Neural cell (in vitro differentiated cells): Measurements from ENCODE around the gene SNTG2. TPM values are rescaled to one million over a fixed set of nuclear protein-coding genes. Genes with fewer than 3 reads are reported as not detected.

Source experiments
- H2AFZ ChIP-seq: fragments of 200-600, 300-800 bp; sonication (generic), shearing (Covaris generic); 2 replicates; pipeline ENCODE4 v1.6.0; 2014; ENCODE audit warnings: low read depth, mild to moderate bottlenecking, antibody characterized with exemption, low read length, moderate library complexity
- H3F3A ChIP-seq: fragments of 200-600 bp; shearing (Covaris generic); 2 replicates; pipeline ENCODE4 v1.6.1; 2016; ENCODE audit warnings: mild to moderate bottlenecking, moderate library complexity, mixed read lengths, antibody characterized with exemption, low read length; ENCODE audit not compliant: insufficient read depth, poor library complexity, severe bottlenecking
- H3K27ac ChIP-seq: fragments of 200-600, 300-800 bp; sonication (generic), shearing (Covaris generic); 2 replicates; pipeline ENCODE4 v1.5.1; 2014; ENCODE audit warnings: mild to moderate bottlenecking, low read length, moderate library complexity
- H3K27me3 ChIP-seq: fragments of 300-800, 200-600 bp; sonication (generic), shearing (Covaris generic); 2 replicates; pipeline ENCODE4 v1.6.0; 2014; ENCODE audit warnings: mild to moderate bottlenecking, low read depth, low read length, moderate library complexity; ENCODE audit not compliant: insufficient read depth
- H3K36me3 ChIP-seq: fragments of 300-800, 200-600 bp; sonication (generic), shearing (Covaris generic); 2 replicates; pipeline ENCODE4 v1.5.1; 2014; ENCODE audit warnings: mild to moderate bottlenecking, antibody characterized with exemption, low read length, moderate library complexity; ENCODE audit not compliant: insufficient read depth
- H3K4me2 ChIP-seq: fragments of 300-800, 200-600 bp; sonication (generic), shearing (Covaris generic); 2 replicates; pipeline ENCODE4 v1.6.0; 2014; ENCODE audit warnings: mild to moderate bottlenecking, low read length
- H3K4me3 ChIP-seq: fragments of 300-800, 200-600 bp; sonication (generic), shearing (Covaris generic); 2 replicates; pipeline ENCODE4 v1.5.1; 2014; ENCODE audit warnings: mild to moderate bottlenecking, low read length, moderate library complexity
- H3K79me2 ChIP-seq: fragments of 200-600 bp; shearing (Covaris generic); replicated peaks from 2 replicates; pipeline ENCODE4 v1.6.0; 2014; ENCODE audit warnings: mild to moderate bottlenecking, low read length, moderate library complexity; ENCODE audit not compliant: insufficient read depth
- H3K9ac ChIP-seq: fragments of 300-800, 200-600 bp; sonication (generic), shearing (Covaris generic); 2 replicates; pipeline ENCODE4 v1.6.1; 2016; ENCODE audit warnings: mild to moderate bottlenecking, low read length, mixed read lengths
- H3K9me2 ChIP-seq: fragments of 200-600 bp; shearing (Covaris generic); 2 replicates; pipeline ENCODE4 v1.6.1; 2016; ENCODE audit warnings: mild to moderate bottlenecking, low read length, mixed read lengths; ENCODE audit not compliant: insufficient read depth
- H3K9me3 ChIP-seq: fragments of 200-600, 300-800 bp; sonication (generic), shearing (Covaris generic); 2 replicates; pipeline ENCODE4 v1.6.1; 2016; ENCODE audit warnings: mild to moderate bottlenecking, mixed run types, low read length, moderate library complexity, mixed read lengths
- H4K20me1 ChIP-seq: fragments of 200-600 bp; shearing (Covaris generic); 2 replicates; pipeline ENCODE4 v1.6.1; 2016; ENCODE audit warnings: mild to moderate bottlenecking, mixed run types; ENCODE audit not compliant: insufficient read depth
- EP300 ChIP-seq: fragments of 450-650 bp; conservative IDR thresholded peaks from 2 replicates; pipeline ENCODE4 v1.6.1; 2014; ENCODE audit warnings: antibody characterized with exemption, mild to moderate bottlenecking, moderate library complexity; ENCODE audit not compliant: poor library complexity, severe bottlenecking
- EZH2 ChIP-seq: fragments of 200-600, 300-800 bp; shearing (Covaris generic), sonication (generic); IDR thresholded peaks from 2 replicates; pipeline ENCODE4 v1.6.1; 2014; ENCODE audit warnings: antibody characterized with exemption, low read length, borderline replicate concordance, mild to moderate bottlenecking; ENCODE audit not compliant: insufficient read depth, poor library complexity, severe bottlenecking
- MXI1 ChIP-seq: fragments of 450-650 bp; conservative IDR thresholded peaks from 2 replicates; pipeline ENCODE4 v1.6.1; 2014; ENCODE audit warnings: antibody characterized with exemption, mild to moderate bottlenecking; ENCODE audit not compliant: poor library complexity, severe bottlenecking
- POLR2AphosphoS5 ChIP-seq: IDR thresholded peaks from 2 replicates; pipeline ENCODE4 v1.6.1; 2012
- RAD21 ChIP-seq: fragments of 450-650 bp; conservative IDR thresholded peaks from 2 replicates; pipeline ENCODE4 v1.6.1; 2014; ENCODE audit warnings: antibody characterized with exemption, mild to moderate bottlenecking, moderate library complexity
- SMC3 ChIP-seq: fragments of 450-650 bp; conservative IDR thresholded peaks from 2 replicates; pipeline ENCODE4 v1.6.1; 2014; ENCODE audit warnings: antibody characterized with exemption, mild to moderate bottlenecking, moderate library complexity; ENCODE audit not compliant: poor library complexity
- TAF1 ChIP-seq: IDR thresholded peaks from 2 replicates; pipeline ENCODE4 v1.6.1; 2012; ENCODE audit warnings: low read depth
- polyA plus RNA-seq: library from polyadenylated mRNA; depleted of rRNA; stranded (reverse); fragments of >200 nt; gene quantifications from 2 replicates; pipeline ENCODE4 v1.2.3, GENCODE V29; 2014
- TF ChIP-seq, protein P1 (sequence below): fragments of 450-650 bp; IDR thresholded peaks from 2 replicates; pipeline ENCODE4 v1.5.1; 2014; ENCODE audit warnings: antibody characterized with exemption, mild to moderate bottlenecking, moderate library complexity; ENCODE audit not compliant: poor library complexity, severe bottlenecking
- TF ChIP-seq, protein P2 (sequence below): IDR thresholded peaks from 2 replicates; pipeline ENCODE4 v1.6.1; 2012; ENCODE audit warnings: borderline replicate concordance

SNTG2 gene
- polyA plus RNA-seq, 1 donor from 2014 or later: not detected

DNA sequence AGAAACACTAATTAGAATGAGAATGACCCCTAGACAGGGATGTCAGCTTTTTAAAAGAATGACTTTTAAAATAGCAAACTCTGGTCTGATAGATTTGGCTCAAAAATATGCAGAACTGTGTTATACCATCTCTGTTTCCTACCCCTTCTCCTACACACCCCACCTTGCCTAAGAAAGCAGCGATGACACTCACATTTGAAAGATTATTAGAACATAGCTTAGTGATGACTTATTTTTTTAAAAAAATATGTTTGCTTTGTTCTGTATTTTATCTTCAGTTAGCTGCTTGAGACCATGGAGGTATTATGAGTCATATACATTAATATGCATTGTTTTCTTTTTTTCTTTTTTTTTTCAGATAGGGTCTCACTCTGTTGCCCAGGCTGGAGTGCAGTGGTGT is 286.0 kb downstream of the SNTG2 start:
- H3K9me3 ChIP-seq: no peaks in the 10 kb centered on the region
- H3K9me2 ChIP-seq: no peaks in the 10 kb centered on the region
- H3F3A ChIP-seq: no peaks in the 10 kb centered on the region
- H3K36me3 ChIP-seq: no peaks in the 10 kb centered on the region
- H3K27ac ChIP-seq: no peak overlapping the region
- no peak overlapping the region for H3K9ac ChIP-seq
- H2AFZ ChIP-seq: no peak overlapping the region
- no peaks in the 10 kb centered on the region for H3K27me3 ChIP-seq
- no peak for TF ChIP-seq SMC3
- no peak for TF ChIP-seq EZH2
- TF ChIP-seq TAF1: no peak
- TF ChIP-seq MXI1: no peak
- TF ChIP-seq RAD21: no peak
- no peak for TF ChIP-seq POLR2AphosphoS5
- TF ChIP-seq, protein P1, sequence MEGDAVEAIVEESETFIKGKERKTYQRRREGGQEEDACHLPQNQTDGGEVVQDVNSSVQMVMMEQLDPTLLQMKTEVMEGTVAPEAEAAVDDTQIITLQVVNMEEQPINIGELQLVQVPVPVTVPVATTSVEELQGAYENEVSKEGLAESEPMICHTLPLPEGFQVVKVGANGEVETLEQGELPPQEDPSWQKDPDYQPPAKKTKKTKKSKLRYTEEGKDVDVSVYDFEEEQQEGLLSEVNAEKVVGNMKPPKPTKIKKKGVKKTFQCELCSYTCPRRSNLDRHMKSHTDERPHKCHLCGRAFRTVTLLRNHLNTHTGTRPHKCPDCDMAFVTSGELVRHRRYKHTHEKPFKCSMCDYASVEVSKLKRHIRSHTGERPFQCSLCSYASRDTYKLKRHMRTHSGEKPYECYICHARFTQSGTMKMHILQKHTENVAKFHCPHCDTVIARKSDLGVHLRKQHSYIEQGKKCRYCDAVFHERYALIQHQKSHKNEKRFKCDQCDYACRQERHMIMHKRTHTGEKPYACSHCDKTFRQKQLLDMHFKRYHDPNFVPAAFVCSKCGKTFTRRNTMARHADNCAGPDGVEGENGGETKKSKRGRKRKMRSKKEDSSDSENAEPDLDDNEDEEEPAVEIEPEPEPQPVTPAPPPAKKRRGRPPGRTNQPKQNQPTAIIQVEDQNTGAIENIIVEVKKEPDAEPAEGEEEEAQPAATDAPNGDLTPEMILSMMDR: no peak
- TF ChIP-seq, protein P2, sequence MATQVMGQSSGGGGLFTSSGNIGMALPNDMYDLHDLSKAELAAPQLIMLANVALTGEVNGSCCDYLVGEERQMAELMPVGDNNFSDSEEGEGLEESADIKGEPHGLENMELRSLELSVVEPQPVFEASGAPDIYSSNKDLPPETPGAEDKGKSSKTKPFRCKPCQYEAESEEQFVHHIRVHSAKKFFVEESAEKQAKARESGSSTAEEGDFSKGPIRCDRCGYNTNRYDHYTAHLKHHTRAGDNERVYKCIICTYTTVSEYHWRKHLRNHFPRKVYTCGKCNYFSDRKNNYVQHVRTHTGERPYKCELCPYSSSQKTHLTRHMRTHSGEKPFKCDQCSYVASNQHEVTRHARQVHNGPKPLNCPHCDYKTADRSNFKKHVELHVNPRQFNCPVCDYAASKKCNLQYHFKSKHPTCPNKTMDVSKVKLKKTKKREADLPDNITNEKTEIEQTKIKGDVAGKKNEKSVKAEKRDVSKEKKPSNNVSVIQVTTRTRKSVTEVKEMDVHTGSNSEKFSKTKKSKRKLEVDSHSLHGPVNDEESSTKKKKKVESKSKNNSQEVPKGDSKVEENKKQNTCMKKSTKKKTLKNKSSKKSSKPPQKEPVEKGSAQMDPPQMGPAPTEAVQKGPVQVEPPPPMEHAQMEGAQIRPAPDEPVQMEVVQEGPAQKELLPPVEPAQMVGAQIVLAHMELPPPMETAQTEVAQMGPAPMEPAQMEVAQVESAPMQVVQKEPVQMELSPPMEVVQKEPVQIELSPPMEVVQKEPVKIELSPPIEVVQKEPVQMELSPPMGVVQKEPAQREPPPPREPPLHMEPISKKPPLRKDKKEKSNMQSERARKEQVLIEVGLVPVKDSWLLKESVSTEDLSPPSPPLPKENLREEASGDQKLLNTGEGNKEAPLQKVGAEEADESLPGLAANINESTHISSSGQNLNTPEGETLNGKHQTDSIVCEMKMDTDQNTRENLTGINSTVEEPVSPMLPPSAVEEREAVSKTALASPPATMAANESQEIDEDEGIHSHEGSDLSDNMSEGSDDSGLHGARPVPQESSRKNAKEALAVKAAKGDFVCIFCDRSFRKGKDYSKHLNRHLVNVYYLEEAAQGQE: no peak
- no peak for TF ChIP-seq EP300
- no peak overlapping the region for H3K4me2 ChIP-seq
- H3K4me3 ChIP-seq: no peak overlapping the region
- no peaks in the 10 kb centered on the region for H3K79me2 ChIP-seq
- no peaks in the 10 kb centered on the region for H4K20me1 ChIP-seq

DNA sequence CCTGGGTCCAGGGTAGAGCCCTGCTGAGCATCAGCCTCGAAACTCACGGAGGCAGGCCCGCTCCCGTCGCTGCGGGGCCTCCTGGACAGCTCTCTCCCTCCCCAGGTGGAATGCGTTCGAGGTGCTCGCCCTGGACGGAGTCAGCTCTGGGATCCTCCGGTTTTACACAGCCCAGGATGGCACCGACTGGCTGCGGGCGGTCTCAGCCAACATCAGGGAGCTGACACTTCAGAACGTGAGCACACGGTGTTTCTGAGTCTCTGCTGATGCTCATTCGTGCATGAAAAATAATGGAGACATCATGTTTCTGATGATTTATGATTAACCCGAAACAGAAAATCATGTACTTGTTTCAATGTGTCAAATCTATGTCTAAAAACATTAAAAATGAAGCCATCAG is 287.1 kb downstream of the SNTG2 start:
- Histone ChIP-seq H3K36me3 (no peaks in the 10 kb centered on the region), H3K79me2 (no peaks in the 10 kb centered on the region)

More for the DNA sequence above, 287.1 kb downstream of the SNTG2 start:
- H3F3A ChIP-seq: no peaks in the 10 kb centered on the region
- H4K20me1 ChIP-seq: no peaks in the 10 kb centered on the region
- H3K27me3 ChIP-seq: no peaks in the 10 kb centered on the region
- H3K4me3 ChIP-seq: no peak overlapping the region
- H3K9me3 ChIP-seq: no peaks in the 10 kb centered on the region
- no peak overlapping the region for H3K4me2 ChIP-seq
- no peaks in the 10 kb centered on the region for H3K9me2 ChIP-seq
- no peak overlapping the region for H2AFZ ChIP-seq
- H3K27ac ChIP-seq: no peak overlapping the region
- H3K9ac ChIP-seq: no peak overlapping the region
- TF ChIP-seq EP300 (no peak), RAD21 (no peak), EZH2 (no peak), TAF1 (no peak), POLR2AphosphoS5 (no peak)
- TF ChIP-seq, protein P1: no peak
- TF ChIP-seq, protein P2: no peak
